GM23338 (cell line): ENCODE data around the gene VPS13A. TPM values are rescaled to one million over a fixed set of nuclear protein-coding genes. Genes with fewer than 3 reads are reported as not detected.

Experiments
- ATAC-seq: fragments of 200-7000 bp; cut with Tn5 transposase; 3 replicates; pipeline ENCODE4 v1.9.1; 2020
- DNase-seq: peaks from one replicate; pipeline ENCODE4 v3.0.0-alpha.2; 2015; ENCODE audit warnings: low spot score
- H2AFZ ChIP-seq: fragments of 200-600 bp; sonication (generic); 2 replicates; pipeline ENCODE4 v1.8.0; 2016; ENCODE audit warnings: antibody characterized with exemption, mild to moderate bottlenecking, moderate library complexity
- H3F3A ChIP-seq: fragments of 200-600 bp; sonication (generic); replicated peaks from 2 replicates; pipeline ENCODE4 v1.8.0; 2017; ENCODE audit warnings: antibody characterized with exemption, mixed run types, low read depth
- H3K27ac ChIP-seq: fragments of 200-600 bp; sonication (generic); 2 replicates; pipeline ENCODE4 v1.6.1; 2016; ENCODE audit warnings: low read depth
- H3K27me3 ChIP-seq: fragments of 200-600 bp; sonication (generic); 2 replicates; pipeline ENCODE4 v1.8.0; 2016; ENCODE audit warnings: mild to moderate bottlenecking, mixed run types, moderate library complexity; ENCODE audit not compliant: insufficient read depth
- H3K36me3 ChIP-seq: fragments of 200-600 bp; sonication (generic); 2 replicates; pipeline ENCODE4 v1.8.0; 2016; ENCODE audit warnings: mild to moderate bottlenecking; ENCODE audit not compliant: insufficient read depth
- H3K4me1 ChIP-seq: fragments of 200-600 bp; sonication (generic); 2 replicates; pipeline ENCODE4 v1.8.0; 2016; ENCODE audit warnings: mild to moderate bottlenecking, moderate library complexity; ENCODE audit not compliant: insufficient read depth
- H3K4me2 ChIP-seq: fragments of 200-600 bp; sonication (generic); 2 replicates; pipeline ENCODE4 v1.7.1; 2017; ENCODE audit warnings: mixed run types
- H3K4me3 ChIP-seq: fragments of 200-600 bp; sonication (generic); 2 replicates; pipeline ENCODE4 v1.6.1; 2016; ENCODE audit warnings: mixed run types
- H3K79me2 ChIP-seq: fragments of 200-600 bp; sonication (generic); replicated peaks from 2 replicates; pipeline ENCODE4 v1.8.0; 2017; ENCODE audit warnings: mild to moderate bottlenecking; ENCODE audit not compliant: insufficient read depth
- H3K9me2 ChIP-seq: fragments of 200-600 bp; sonication (generic); 2 replicates; pipeline ENCODE4 v1.8.0; 2017; ENCODE audit not compliant: insufficient read depth
- H4K20me1 ChIP-seq: fragments of 200-600 bp; sonication (generic); replicated peaks from 2 replicates; pipeline ENCODE4 v1.8.0; 2017; ENCODE audit warnings: mild to moderate bottlenecking; ENCODE audit not compliant: insufficient read depth
- H3K27ac Mint-ChIP-seq: 2 replicates; pipeline ENCODE4 v1.8.0; 2020; ENCODE audit warnings: inconsistent platforms, mild to moderate bottlenecking, moderate library complexity, mixed read lengths
- H3K27me3 Mint-ChIP-seq: 3 replicates; pipeline ENCODE4 v1.8.0; 2022; ENCODE audit warnings: low read depth, mild to moderate bottlenecking, moderate library complexity, mixed read lengths, inconsistent platforms; ENCODE audit not compliant: insufficient read depth, poor library complexity
- H3K36me3 Mint-ChIP-seq: 3 replicates; pipeline ENCODE4 v1.8.0; 2021; ENCODE audit warnings: low read depth, mild to moderate bottlenecking, inconsistent platforms, moderate library complexity, mixed read lengths
- H3K4me1 Mint-ChIP-seq: 3 replicates; pipeline ENCODE4 v1.8.0; 2020; ENCODE audit warnings: mild to moderate bottlenecking, inconsistent platforms, mixed read lengths
- H3K4me3 Mint-ChIP-seq: 3 replicates; pipeline ENCODE4 v1.8.0; 2021; ENCODE audit warnings: moderate library complexity, mild to moderate bottlenecking, inconsistent platforms, mixed read lengths
- H3K9me3 Mint-ChIP-seq: 3 replicates; pipeline ENCODE4 v1.8.0; 2020; ENCODE audit warnings: moderate library complexity, mild to moderate bottlenecking, inconsistent platforms, mixed read lengths
- ETS1 ChIP-seq: IDR thresholded peaks from 2 replicates; pipeline ENCODE4 v1.6.1; 2016; ENCODE audit warnings: antibody characterized with exemption
- EZH2 ChIP-seq: fragments of 200-600 bp; sonication (generic); IDR thresholded peaks from one replicate; pipeline ENCODE4 v1.8.0; 2017; ENCODE audit warnings: antibody characterized with exemption, mild to moderate bottlenecking, low read depth; ENCODE audit not compliant: unreplicated experiment
- EZH2phosphoT487 ChIP-seq: fragments of 200-600 bp; sonication (generic); IDR thresholded peaks from one replicate; pipeline ENCODE4 v1.8.1; 2018; ENCODE audit warnings: antibody characterized with exemption; ENCODE audit not compliant: unreplicated experiment
- NANOG ChIP-seq: IDR thresholded peaks from 2 replicates; pipeline ENCODE4 v1.6.1; 2016; ENCODE audit warnings: antibody characterized with exemption, borderline replicate concordance
- REST ChIP-seq: IDR thresholded peaks from one replicate; pipeline ENCODE4 v1.6.1; 2018; ENCODE audit warnings: antibody characterized with exemption; ENCODE audit not compliant: unreplicated experiment
- ZNF331 ChIP-seq: fragments of 250-450 bp; sonication (Bioruptor Pico); IDR thresholded peaks from 2 replicates; pipeline ENCODE4 v1.5.0; 2020; ENCODE audit warnings: low read depth, mild to moderate bottlenecking, moderate library complexity
- ZNF462 ChIP-seq: fragments of 250-450 bp; sonication (Bioruptor Pico); IDR thresholded peaks from 2 replicates; pipeline ENCODE4 v1.5.0; 2020; ENCODE audit warnings: mild to moderate bottlenecking, moderate library complexity
- polyA plus RNA-seq: library from polyadenylated mRNA; unstranded; fragments of >200 nt; fragmentation: Nextera tagmentation; extraction: Ambion mirVana; gene quantifications from 2 replicates; pipeline ENCODE4 v1.2.1, GENCODE V29; 2016
- total RNA-seq: library from RNA; depleted of rRNA; stranded (reverse); fragments of >200 nt; shearing (Covaris generic); gene quantifications from 2 replicates; pipeline ENCODE4 v1.2.3, GENCODE V29; 2014

Gene VPS13A
- total and polyA plus RNA-seq, 2 experiments from 2014 or later = 45.9 to 68.1 TPM

- TF ChIP-seq ZNF462 (CRISPR knock-in tag) (no peak), EZH2phosphoT487 (no peak)
These were observed 11.1 kb upstream of the VPS13A start (continued) for GRCh38 chr9:77166193-77166592.

GRCh38 chr9:77170991-77171699 lies 6.2 kb upstream of the VPS13A start:
- Mint-ChIP-seq H3K27me3 (peaks cover 2% of the 10 kb centered on the region), H3K27ac (no peak overlapping the region), H3K4me3 (no peak overlapping the region), H3K4me1 (peaks cover 9% of the 10 kb centered on the region), H3K9me3 (no peaks in the 10 kb centered on the region), H3K36me3 (no peaks in the 10 kb centered on the region)
- Histone ChIP-seq H3K79me2 (no peaks in the 10 kb centered on the region), H4K20me1 (no peaks in the 10 kb centered on the region), H3K4me3 (no peak overlapping the region), H3K4me2 (no peak overlapping the region), H3K4me1 (peaks cover 11% of the 10 kb centered on the region), H3K9me2 (no peaks in the 10 kb centered on the region), H3K27me3 (no peaks in the 10 kb centered on the region), H3K27ac (no peak overlapping the region), H3F3A (no peaks in the 10 kb centered on the region; the same call in 1 of the 2 replicates), H3K36me3 (no peaks in the 10 kb centered on the region), H2AFZ (peak overlapping the region; percentile 16; the same call in 1 of the 2 replicates)
- DNase-seq (no peak), ATAC-seq (no peak)
- no peak for TF ChIP-seq EZH2
- TF ChIP-seq REST = no peak
- no peak for TF ChIP-seq ZNF331 (CRISPR knock-in tag)
- no peak for TF ChIP-seq ETS1
- no peak for TF ChIP-seq NANOG
